Femur (tissue), 1 donor: ENCODE measurements around the gene LENG9.
A peak's percentile ranks its signal among the peaks of the same experiment; 100 is the strongest.

ENCODE experiments used
- DNase-seq: peaks from one replicate; pipeline ENCODE4 v3.0.0-alpha.2; 2017

LENG9 gene

DNA sequence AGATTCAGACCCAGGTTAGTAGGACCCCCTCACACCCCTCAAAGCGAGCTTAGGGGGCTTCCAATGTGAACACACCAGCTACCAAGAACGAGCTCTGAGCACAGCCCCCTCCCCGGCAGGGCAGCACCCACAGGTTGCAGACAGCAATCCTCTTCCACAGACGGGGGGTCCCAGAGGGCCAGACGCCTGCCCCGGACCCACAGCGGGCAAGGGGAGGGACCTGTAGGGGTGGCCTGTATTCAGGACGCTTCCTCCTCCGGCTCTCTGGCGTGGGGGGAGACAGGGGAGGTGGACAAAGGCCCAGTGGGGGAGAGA is 43.6 kb downstream of the LENG9 start:
- DNase-seq: no peak

DNA sequence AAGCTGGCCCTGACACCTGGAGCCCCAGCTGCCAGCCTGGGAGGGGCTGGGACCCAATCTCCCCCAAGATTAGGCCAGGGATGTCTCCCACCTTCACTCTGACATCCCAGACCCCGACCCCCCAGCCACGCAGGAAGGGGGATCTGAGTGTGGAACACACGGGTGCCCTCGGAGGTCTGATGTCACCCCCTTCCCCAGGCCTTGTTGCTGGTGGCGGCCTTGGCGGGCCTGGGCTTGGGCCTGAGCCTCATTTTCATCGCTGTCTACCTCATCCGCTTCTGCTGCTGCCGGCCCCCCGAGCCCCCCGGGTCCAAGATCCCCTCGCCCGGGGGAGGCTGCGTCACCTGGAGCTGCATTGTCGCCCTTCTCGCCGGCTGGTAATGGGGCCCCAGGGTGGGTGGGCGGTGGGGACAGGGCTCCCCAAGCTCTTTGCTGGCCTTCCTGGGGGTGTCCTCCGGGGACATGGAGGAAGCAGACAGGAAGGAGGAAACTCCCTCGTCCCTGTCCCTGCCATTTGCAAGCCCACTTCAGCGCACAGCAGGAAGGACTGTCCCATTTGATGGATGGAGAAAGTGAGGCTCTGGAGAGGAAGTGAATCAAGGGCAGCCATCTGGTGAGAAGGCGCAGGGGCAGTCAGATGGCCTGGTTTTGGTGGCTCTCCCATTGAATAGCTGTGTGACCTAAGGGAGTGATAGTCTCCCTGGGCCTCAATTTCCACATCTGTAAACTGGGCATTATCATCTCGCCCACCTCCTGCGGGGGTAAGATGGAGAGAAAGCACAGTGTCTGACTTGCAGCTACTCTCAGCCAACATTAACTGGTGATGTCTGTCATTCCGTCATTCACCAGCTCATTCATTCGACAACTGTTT is 44.4 kb downstream of the LENG9 start:
- no peak for DNase-seq

DNA sequence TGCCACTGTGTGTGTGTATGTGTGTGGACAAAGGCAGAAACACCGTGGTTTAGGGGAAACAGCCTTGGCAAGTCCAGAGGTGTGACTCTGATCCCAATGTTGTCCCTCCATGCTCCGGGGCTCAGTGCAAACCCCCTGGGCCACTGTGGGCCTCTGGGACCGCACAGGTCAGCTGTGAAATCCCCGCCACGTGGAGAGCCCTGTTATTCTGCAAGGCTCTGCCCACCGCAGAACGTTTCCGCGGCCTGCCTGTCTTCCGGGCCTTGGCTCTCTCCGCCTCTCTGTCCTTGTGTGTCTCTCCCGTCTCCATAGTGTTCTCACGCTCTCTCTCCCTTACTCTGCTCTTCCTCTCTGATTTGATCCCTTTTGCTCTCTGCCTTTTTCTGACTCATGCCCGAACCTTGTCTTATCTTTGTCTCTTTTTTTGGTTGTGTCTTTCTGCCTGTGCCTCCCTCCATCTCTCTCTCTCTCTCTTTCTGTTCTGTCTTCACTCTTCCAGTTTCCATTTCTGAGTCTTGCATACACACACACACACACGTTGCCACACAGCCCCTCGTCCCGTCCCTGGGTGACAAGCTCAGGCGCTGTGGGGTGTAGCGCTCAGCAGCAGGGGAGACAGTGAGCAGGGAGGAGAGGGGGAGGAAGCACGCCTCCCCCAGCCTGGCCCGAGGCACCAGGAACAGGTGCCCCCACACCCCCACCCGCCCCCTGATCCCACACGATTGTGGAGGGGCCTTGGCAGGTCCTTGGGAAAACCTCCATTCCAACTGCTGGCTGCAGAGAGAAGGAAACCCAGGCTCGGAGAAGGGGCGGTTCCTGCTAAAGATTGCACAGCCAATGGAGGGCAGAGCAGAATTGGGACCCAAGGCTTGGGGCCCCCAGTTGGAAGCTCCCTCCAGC is 45.3 kb downstream of the LENG9 start:
- DNase-seq: peak; percentile 66

DNA sequence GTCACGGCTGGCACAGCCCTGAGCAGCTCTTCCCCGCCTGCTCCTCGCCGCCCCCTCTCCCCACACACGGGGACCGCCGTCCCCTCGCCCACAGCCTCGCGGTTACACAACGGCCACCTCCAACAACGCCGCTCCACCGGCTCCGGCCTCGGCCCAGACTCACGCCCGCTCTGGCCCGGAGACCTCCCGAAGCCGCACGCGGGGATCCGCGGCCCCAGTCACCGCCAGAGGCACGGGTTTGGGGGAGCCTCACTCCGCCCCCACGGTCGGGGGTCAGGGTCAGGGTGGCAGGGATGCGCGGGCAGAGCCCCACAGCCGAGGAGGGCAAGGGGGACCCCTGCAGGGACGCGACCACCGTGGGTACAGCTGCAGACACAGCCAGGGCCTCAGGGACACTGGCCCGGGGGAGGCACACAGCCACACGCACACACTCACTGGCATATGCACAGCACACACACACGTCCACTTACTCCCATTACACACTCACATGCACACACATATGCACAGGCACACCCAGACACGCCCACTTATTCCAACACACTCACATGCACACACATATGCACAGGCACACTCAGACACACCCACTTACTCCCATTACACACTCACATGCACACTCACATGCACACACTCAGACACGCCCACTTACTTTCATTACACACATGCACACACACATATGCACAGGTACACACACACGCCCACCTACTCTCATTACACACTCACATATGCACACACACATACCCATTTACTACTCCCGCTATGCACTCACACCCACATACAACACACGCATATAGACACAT is 46.7 kb downstream of the LENG9 start:
- DNase-seq: no peak

DNA sequence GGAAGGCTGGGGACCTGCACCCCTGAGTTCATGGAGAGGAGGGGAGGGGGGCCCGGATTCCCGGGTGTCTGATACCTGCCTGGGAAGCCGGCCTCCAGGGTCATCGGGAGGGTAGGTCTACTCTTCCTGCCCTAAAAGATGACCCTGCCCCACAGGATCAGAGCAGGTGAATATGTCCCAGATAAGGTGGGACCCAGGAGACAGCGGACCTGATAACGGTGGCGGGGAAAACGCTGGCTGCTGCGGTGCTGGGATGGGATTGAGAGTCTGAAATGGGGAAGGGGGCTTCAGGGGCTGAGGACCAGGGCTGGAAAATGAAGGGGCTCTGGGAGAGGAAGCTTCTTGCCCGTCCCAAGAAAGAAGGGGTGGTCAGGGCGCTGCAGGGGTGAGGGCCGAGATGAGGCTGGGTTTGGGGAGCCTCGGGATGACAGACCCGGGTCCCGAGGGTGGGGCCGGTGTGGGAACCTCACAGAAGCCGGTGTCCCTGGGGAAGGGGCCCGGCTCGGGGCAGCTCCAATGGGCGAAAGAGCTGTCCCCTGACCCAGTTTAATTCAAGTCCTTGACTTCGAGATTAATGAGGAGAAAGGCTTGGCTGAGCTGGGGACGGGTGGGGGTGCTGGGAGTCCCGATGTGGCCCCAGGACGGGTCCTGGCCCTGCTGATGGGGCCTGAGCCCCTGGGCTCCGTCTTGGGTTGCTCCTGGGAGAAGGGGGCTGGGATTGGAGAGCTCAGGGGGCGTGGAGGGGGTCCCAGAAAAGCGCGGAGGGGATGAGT is 47.5 kb downstream of the LENG9 start:
- no peak for DNase-seq

DNA sequence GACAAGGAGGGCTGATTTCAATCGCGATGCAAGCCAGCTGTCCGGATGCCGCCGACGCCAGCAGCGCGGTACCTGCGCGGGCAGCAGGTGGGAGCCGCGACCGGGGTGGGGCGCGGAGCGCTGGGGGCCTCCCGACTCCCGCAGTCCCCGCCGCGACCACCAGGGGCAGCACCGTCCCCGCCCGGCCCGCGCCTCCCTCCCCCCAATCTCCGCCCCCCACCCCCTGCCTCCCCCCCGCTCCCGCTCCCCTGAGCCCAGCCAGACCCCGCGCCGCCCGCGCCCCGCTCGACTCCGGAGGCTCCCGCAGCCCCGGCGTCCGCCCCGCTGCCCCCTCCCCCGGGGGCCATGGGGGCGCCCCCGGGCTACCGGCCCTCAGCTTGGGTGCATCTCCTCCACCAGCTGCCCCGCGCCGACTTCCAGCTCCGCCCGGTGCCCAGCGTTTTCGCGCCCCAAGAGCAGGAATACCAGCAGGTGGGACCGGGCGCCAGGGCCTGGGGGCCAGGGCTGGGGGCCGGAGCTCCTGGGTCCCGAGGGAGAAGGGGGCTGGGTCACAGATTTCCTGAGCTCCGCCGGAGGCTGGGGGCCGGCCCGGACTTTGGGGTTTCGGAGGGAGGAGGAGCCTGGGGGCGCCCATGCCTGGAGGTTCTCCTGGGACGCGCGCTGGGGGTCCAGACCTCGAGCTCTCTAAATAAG is 48.2 kb downstream of the LENG9 start, which contains the start of gene TTYH1:
Gene TTYH1, plus strand, starts transcription at position 257 of the 693 bp plus-strand sequence. Its CDS starts 89 bp downstream, at position 346.
- DNase-seq: no peak

DNA sequence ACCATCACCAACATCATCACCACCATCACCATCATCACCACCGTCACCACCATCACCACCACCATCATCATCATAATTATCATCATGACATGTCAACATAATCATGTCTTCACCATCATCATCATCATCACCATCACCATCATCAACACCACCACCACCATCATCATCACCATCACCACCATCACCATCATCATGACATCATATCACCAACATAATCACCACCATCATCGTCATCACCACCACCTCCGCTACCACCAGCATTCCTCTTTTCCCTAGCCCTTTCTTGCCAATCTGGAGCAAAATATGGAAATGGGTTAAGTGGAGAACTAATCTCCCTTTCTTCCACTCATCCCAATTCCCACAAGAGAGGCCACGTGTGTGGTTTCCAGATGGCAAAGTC is 49.4 kb downstream of the LENG9 start:
- DNase-seq: no peak

DNA sequence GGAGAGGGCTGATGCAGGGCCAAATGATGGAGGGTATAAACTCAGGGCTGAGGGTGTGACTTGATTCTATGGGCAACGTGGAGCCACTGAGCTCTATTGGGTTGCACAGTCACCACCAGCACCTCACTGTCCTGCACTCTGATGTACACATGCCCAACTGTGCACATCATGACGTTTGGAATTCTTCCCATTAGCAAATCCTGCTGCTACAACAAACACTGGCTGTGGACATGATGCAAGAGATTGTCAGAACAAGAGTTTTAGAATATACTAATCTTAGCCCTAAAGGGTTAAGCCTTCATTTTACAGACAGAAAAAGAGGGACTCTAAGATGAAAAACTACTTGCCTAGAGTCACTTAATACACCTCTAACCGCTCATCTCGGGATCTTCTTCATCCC is 50.7 kb downstream of the LENG9 start:
- DNase-seq: no peak
